ENCODE data around the gene AGAP1. TPM values are rescaled to one million over a fixed set of nuclear protein-coding genes. Genes with fewer than 3 reads are reported as not detected.

Gene AGAP1
- total RNA-seq, 1 experiment from 2014 or later, result 25.8 TPM

GRCh38 chr2:236112466-236112865 lies 618.6 kb downstream of the AGAP1 start:
- no peak for DNase-seq
- H3K4ac ChIP-seq (ENCODE audit: low read depth, low read length), result no peak overlapping the region
- Mint-ChIP-seq H3K9me3 (no peaks in the 10 kb centered on the region; a peak in 1 of 5 replicates), H3K4me3 (no peak overlapping the region), H3K27ac (no peak overlapping the region), H3K27me3 (ENCODE audit: low read depth) (peaks cover 38% of the 10 kb centered on the region), H3K4me1 (peaks cover 19 to 21% of the 10 kb centered on the region in 2 experiments), H3K36me3 (ENCODE audit: insufficient read depth in 1 of 3, low read depth in 3 of 3) (peaks cover 0 to 3% (median 0%) of the 10 kb centered on the region in 3 experiments; a peak in 3 of 7 replicates)
- H3K18ac ChIP-seq (ENCODE audit: insufficient read length, low read depth, low read length), result no peak overlapping the region
- no peak overlapping the region for H4K8ac ChIP-seq (replicated peaks; ENCODE audit: insufficient read length, low read depth, low read length)
- H3T11ph ChIP-seq (ENCODE audit: low read length), result no peak overlapping the region
- no peak overlapping the region for H2BK12ac ChIP-seq (ENCODE audit: insufficient read length, low read depth, low read length)
- H3K4me2 ChIP-seq (ENCODE audit: insufficient read depth, insufficient read length, low read length), result no peak overlapping the region
- H3K4me1 ChIP-seq (ENCODE audit: insufficient read depth, low read length), result peaks cover 3% of the 10 kb centered on the region; the same call in 1 of the 2 replicates
- H3K56ac ChIP-seq (ENCODE audit: insufficient read length, low read depth, low read length), result no peak overlapping the region
- H4K20me1 ChIP-seq (ENCODE audit: control insufficient read depth, insufficient read depth, insufficient read length), result no peaks in the 10 kb centered on the region
- no peak overlapping the region for H3K23ac ChIP-seq (ENCODE audit: insufficient read length, low read depth, low read length)
- no peaks in the 10 kb centered on the region for H3K27me3 ChIP-seq (ENCODE audit: insufficient read depth, low read length)
- H3K27ac ChIP-seq (ENCODE audit: insufficient read length, low read depth, low read length), result no peak overlapping the region
- H2BK120ac ChIP-seq (ENCODE audit: low read depth, low read length, poor library complexity, severe bottlenecking), result no peak overlapping the region
- H2AFZ ChIP-seq (ENCODE audit: low read length), result no peak overlapping the region
- no peaks in the 10 kb centered on the region for H3K79me2 ChIP-seq (ENCODE audit: insufficient read depth, low read length)
- no peak overlapping the region for H4K91ac ChIP-seq (ENCODE audit: insufficient read length, low read depth, low read length)
- H3K23me2 ChIP-seq (ENCODE audit: insufficient read length, low read depth, low read length, poor library complexity, severe bottlenecking), result no peaks in the 10 kb centered on the region
- no peak for TF ChIP-seq CTCF (conservative IDR thresholded peaks at IDR 0.05)
- peak overlapping the region; percentile 45; the same call in 1 of the 2 replicates for H2BK15ac ChIP-seq (ENCODE audit: low read depth, low read length)
- H3K14ac ChIP-seq (ENCODE audit: insufficient read depth, low read length), result no peak overlapping the region
- no peak overlapping the region for H2BK5ac ChIP-seq (ENCODE audit: insufficient read length, low read length)
- H2BK20ac ChIP-seq (ENCODE audit: low read depth, low read length, poor library complexity, severe bottlenecking), result no peak overlapping the region
- H3K9ac ChIP-seq (ENCODE audit: extremely low read depth, insufficient read length, low read length), result no peak overlapping the region
- no peak overlapping the region for H4K5ac ChIP-seq (ENCODE audit: insufficient read length, low read depth, low read length)
- H3K79me1 ChIP-seq (ENCODE audit: insufficient read depth, low read depth, low read length, poor library complexity, severe bottlenecking), result no peaks in the 10 kb centered on the region
- no peak overlapping the region for H2AK5ac ChIP-seq (ENCODE audit: insufficient read length, low read length)
- WGBS (ENCODE audit: extremely low coverage, insufficient read length, low lambda C conversion rate), result no CpG with 5 or more reads among the region's 14 CpGs
- no peaks in the 10 kb centered on the region for H3K9me3 ChIP-seq (ENCODE audit: control insufficient read depth, low read depth, low read length)

Measured in H9 (cell line).